Neutrophil (primary cell): ENCODE data around the gene SMYD5.

Experiments
- H3K27ac ChIP-seq: fragments of 200-600 bp; sonication (generic); 2 replicates; pipeline ENCODE4 v1.5.1; 2016; ENCODE audit warnings: mild to moderate bottlenecking, moderate library complexity
- H3K27me3 ChIP-seq: fragments of 200-600 bp; sonication (generic); 2 replicates; pipeline ENCODE4 v1.6.0; 2016; ENCODE audit warnings: mild to moderate bottlenecking
- H3K36me3 ChIP-seq: fragments of 200-600 bp; sonication (generic); 2 replicates; pipeline ENCODE4 v1.5.1; 2017
- H3K4me1 ChIP-seq, 2 experiments: fragments of 200-600 bp in 1 of 2; sonication (generic) in 1 of 2; 1 replicate in 1 of 2; 2 replicates in 1 of 2; pipeline versions ENCODE4 v1.5.1 to v1.6.1; 2013 to 2016; ENCODE audit warnings: low read depth in 1 of 2, low read length in 1 of 2, mild to moderate bottlenecking in 1 of 2, moderate library complexity in 1 of 2; ENCODE audit not compliant: control insufficient read depth in 1 of 2, insufficient read depth in 1 of 2
- H3K4me3 ChIP-seq, 2 experiments: fragments of 200-600 bp in 1 of 2; sonication (generic) in 1 of 2; 1 replicate in 1 of 2; 2 replicates in 1 of 2; pipeline ENCODE4 v1.5.1; 2013 to 2016; ENCODE audit warnings: low read depth in 1 of 2, low read length in 1 of 2, mild to moderate bottlenecking in 1 of 2, moderate library complexity in 1 of 2
- H3K9me3 ChIP-seq: fragments of 200-600 bp; sonication (generic); 2 replicates; pipeline ENCODE4 v1.5.1; 2016
- CTCF ChIP-seq: fragments of 200-600 bp; sonication (generic); IDR thresholded peaks from 2 replicates; pipeline ENCODE4 v1.5.1; 2016; ENCODE audit warnings: antibody characterized with exemption

Gene SMYD5

GRCh38 chr2:73174244-73174643 is 39.8 kb upstream of the SMYD5 start:
- Histone ChIP-seq H3K27ac (no peak overlapping the region), H3K27me3 (peaks cover 87% of the 10 kb centered on the region), H3K9me3 (no peaks in the 10 kb centered on the region), H3K36me3 (no peaks in the 10 kb centered on the region), H3K4me3 (no peak overlapping the region), H3K4me1 (peaks cover 15 to 27% of the 10 kb centered on the region in 2 experiments)
- no peak for TF ChIP-seq CTCF

- no peak for TF ChIP-seq CTCF
- H3K27me3 ChIP-seq = peaks cover 88% of the 10 kb centered on the region
- H3K9me3 ChIP-seq = no peaks in the 10 kb centered on the region
- H3K4me1 ChIP-seq = peaks cover 15 to 27% of the 10 kb centered on the region in 2 experiments
- H3K27ac ChIP-seq = no peak overlapping the region
- H3K36me3 ChIP-seq = no peaks in the 10 kb centered on the region
- H3K4me3 ChIP-seq = no peak overlapping the region
Measured at GRCh38 chr2:73174941-73175662, 38.9 kb upstream of the SMYD5 start.

- no peak overlapping the region for H3K27ac ChIP-seq
Measured at GRCh38 chr2:73175663-73176204, 38.3 kb upstream of the SMYD5 start.

GRCh38 chr2:73176205-73176880 is 37.7 kb upstream of the SMYD5 start:
- no peaks in the 10 kb centered on the region for H3K36me3 ChIP-seq
- H3K4me3 ChIP-seq = peak overlapping the region in 1 of 2 experiments; percentile 69
- peaks cover 15 to 27% of the 10 kb centered on the region in 2 experiments for H3K4me1 ChIP-seq
- no peaks in the 10 kb centered on the region for H3K9me3 ChIP-seq
- H3K27me3 ChIP-seq = peaks cover 97% of the 10 kb centered on the region
- no peak for TF ChIP-seq CTCF
- no peak overlapping the region for H3K27ac ChIP-seq

More at GRCh38 chr2:73175663-73176204, 38.3 kb upstream of the SMYD5 start:
- no peak overlapping the region for H3K4me3 ChIP-seq
- H3K36me3 ChIP-seq = no peaks in the 10 kb centered on the region
- TF ChIP-seq CTCF = no peak
- H3K27me3 ChIP-seq = peaks cover 91% of the 10 kb centered on the region
- no peaks in the 10 kb centered on the region for H3K9me3 ChIP-seq
- H3K4me1 ChIP-seq = peaks cover 15 to 27% of the 10 kb centered on the region in 2 experiments

GRCh38 chr2:73176881-73177644 is 37.0 kb upstream of the SMYD5 start:
- H3K4me1 ChIP-seq = peaks cover 15 to 27% of the 10 kb centered on the region in 2 experiments
- H3K27ac ChIP-seq = no peak overlapping the region
- no peaks in the 10 kb centered on the region for H3K36me3 ChIP-seq
- H3K27me3 ChIP-seq = peaks cover 93% of the 10 kb centered on the region
- H3K4me3 ChIP-seq = peak overlapping the region; percentile 58 to 69
- no peaks in the 10 kb centered on the region for H3K9me3 ChIP-seq
- peak; percentile 94 for TF ChIP-seq CTCF
